ENCODE data around the gene PDS5A.
"Not testable (repeated sequence)": the region's sequence is repeated elsewhere in the genome, so short reads cannot be mapped to it uniquely, and the experiment has no call there.

PDS5A gene

GRCh38 chr4:39950861-39951481 is 26.7 kb downstream of the PDS5A start:
- TF ChIP-seq, protein P1, sequence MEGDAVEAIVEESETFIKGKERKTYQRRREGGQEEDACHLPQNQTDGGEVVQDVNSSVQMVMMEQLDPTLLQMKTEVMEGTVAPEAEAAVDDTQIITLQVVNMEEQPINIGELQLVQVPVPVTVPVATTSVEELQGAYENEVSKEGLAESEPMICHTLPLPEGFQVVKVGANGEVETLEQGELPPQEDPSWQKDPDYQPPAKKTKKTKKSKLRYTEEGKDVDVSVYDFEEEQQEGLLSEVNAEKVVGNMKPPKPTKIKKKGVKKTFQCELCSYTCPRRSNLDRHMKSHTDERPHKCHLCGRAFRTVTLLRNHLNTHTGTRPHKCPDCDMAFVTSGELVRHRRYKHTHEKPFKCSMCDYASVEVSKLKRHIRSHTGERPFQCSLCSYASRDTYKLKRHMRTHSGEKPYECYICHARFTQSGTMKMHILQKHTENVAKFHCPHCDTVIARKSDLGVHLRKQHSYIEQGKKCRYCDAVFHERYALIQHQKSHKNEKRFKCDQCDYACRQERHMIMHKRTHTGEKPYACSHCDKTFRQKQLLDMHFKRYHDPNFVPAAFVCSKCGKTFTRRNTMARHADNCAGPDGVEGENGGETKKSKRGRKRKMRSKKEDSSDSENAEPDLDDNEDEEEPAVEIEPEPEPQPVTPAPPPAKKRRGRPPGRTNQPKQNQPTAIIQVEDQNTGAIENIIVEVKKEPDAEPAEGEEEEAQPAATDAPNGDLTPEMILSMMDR (conservative IDR thresholded peaks at IDR 0.05; ENCODE audit: low read length), result no peak
- peak; percentile 15 for DNase-seq (ENCODE audit: low read depth)
- H3K4me3 ChIP-seq (ENCODE audit: low read length), result no peak overlapping the region

DNA sequence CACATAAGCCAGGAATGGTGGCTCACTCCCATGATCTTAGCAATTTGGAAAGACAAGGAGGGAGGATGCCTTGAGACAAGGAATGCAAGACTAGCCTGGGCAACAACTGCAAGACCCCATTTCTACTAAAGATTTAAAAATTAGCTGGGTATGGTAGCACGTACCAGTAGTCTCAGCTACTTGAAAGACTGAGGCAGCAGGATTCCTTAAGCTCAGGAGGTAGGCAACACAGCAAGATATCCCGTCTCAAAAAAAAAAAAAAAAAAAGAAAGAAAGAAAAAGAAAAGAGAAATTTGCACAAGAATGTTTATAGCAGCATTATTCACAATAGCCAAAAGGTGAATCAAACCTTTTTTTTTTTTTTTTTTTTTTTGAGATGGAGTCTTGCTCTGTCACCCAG is 29.7 kb downstream of the PDS5A start:
- no peak for DNase-seq (ENCODE audit: low read depth)
- no peak overlapping the region for H3K4me3 ChIP-seq (ENCODE audit: low read length)
- TF ChIP-seq, protein P1 (conservative IDR thresholded peaks at IDR 0.05; ENCODE audit: low read length), result no peak

DNA sequence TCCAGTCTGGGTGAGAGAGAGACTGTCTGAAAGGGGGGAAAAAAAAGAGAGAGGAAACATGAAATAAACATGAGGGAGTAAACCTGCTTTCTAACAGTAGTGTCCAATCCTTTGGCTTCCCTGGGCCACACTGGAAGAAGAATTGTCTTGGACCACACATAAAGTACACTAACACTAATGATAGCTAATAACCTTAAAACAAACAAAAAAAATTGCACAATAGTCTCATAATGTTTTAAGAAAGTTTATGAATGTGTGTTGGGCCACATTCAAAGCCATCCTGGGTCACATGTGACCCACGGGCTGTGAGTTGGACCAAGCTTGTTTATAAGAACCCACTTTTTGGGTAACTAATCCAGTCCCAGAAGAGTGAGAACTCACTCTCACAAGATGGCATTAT is 30.3 kb downstream of the PDS5A start:
- no peak for DNase-seq (ENCODE audit: low read depth)
- TF ChIP-seq, protein P1 (conservative IDR thresholded peaks at IDR 0.05; ENCODE audit: low read length), result no peak
- no peak overlapping the region for H3K4me3 ChIP-seq (ENCODE audit: low read length)

DNA sequence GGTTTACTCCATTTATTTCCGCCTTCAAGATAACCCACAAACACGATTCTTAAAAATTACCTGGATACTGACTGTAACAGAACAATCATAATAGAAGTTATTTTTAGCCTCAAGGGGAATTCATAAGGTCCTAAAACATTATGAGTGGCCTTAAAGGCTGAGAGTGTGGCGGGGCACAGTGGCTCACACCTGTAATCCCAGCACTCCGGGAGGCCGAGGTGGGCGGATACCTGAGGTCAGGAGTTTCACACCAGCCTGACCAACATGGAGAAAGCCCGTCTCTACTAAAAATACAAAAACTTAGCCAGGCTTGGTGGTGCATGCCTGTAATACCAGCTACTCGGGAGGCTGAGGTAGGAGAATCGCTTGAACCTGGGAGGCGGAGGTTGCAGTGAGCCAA is 33.5 kb downstream of the PDS5A start:
- DNase-seq (ENCODE audit: low read depth); H3K4me3 ChIP-seq (ENCODE audit: low read length): not testable (repeated sequence)

- DNase-seq (ENCODE audit: low read depth), result no peak
- TF ChIP-seq, protein P1 (conservative IDR thresholded peaks at IDR 0.05; ENCODE audit: low read length), result no peak
- H3K4me3 ChIP-seq (ENCODE audit: low read length), result no peak overlapping the region
Observed at GRCh38 chr4:39942507-39942906, 35.2 kb downstream of the PDS5A start.

DNA sequence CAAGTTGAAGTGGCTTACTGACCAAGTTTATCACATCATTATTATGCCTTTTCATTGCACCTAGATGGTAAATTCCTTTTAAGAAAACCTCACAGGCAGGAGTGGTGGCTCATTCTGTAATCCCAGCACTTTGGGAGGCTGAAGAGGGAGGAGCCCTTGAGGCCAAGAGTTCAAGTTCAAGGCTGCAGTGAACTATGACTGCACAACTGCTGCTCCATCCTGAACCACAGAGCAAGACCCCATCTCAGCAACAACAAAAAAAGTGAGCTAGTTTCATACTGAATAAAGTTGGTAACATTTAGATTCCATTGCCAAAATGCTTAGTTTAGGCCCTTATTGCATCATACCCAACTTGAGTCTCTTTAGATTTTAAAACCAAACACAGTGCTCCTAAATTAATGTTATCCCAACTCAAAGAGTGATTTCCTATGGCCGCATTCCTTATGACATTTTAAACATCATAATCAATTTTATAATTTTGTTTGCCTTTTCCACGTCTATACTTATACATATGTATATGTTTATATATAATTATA is 36.0 kb downstream of the PDS5A start:
- no peak overlapping the region for H3K4me3 ChIP-seq (ENCODE audit: low read length)
- TF ChIP-seq, protein P1 (conservative IDR thresholded peaks at IDR 0.05; ENCODE audit: low read length), result no peak
- DNase-seq (ENCODE audit: low read depth), result no peak

GRCh38 chr4:39937683-39938268 is 39.9 kb downstream of the PDS5A start:
- TF ChIP-seq, protein P1 (conservative IDR thresholded peaks at IDR 0.05; ENCODE audit: low read length), result no peak
- DNase-seq (ENCODE audit: low read depth), result no peak
- no peak overlapping the region for H3K4me3 ChIP-seq (ENCODE audit: low read length)
